Neutrophil (primary cell): Measurements from ENCODE around the gene RNF41.
A peak's percentile ranks its signal among the peaks of the same experiment; 100 is the strongest.

Source experiments
- H3K27ac ChIP-seq: fragments of 200-600 bp; sonication (generic); 2 replicates; pipeline ENCODE4 v1.5.1; 2016; ENCODE audit warnings: mild to moderate bottlenecking, moderate library complexity
- H3K27me3 ChIP-seq: fragments of 200-600 bp; sonication (generic); 2 replicates; pipeline ENCODE4 v1.6.0; 2016; ENCODE audit warnings: mild to moderate bottlenecking
- H3K36me3 ChIP-seq: fragments of 200-600 bp; sonication (generic); 2 replicates; pipeline ENCODE4 v1.5.1; 2017
- H3K4me1 ChIP-seq, 2 experiments: fragments of 200-600 bp in 1 of 2; sonication (generic) in 1 of 2; 1 replicate in 1 of 2; 2 replicates in 1 of 2; pipeline versions ENCODE4 v1.5.1 to v1.6.1; 2013 to 2016; ENCODE audit warnings: low read depth in 1 of 2, low read length in 1 of 2, mild to moderate bottlenecking in 1 of 2, moderate library complexity in 1 of 2; ENCODE audit not compliant: control insufficient read depth in 1 of 2, insufficient read depth in 1 of 2
- H3K4me3 ChIP-seq, 2 experiments: fragments of 200-600 bp in 1 of 2; sonication (generic) in 1 of 2; 1 replicate in 1 of 2; 2 replicates in 1 of 2; pipeline ENCODE4 v1.5.1; 2013 to 2016; ENCODE audit warnings: low read depth in 1 of 2, low read length in 1 of 2, mild to moderate bottlenecking in 1 of 2, moderate library complexity in 1 of 2
- H3K9me3 ChIP-seq: fragments of 200-600 bp; sonication (generic); 2 replicates; pipeline ENCODE4 v1.5.1; 2016
- CTCF ChIP-seq: fragments of 200-600 bp; sonication (generic); IDR thresholded peaks from 2 replicates; pipeline ENCODE4 v1.5.1; 2016; ENCODE audit warnings: antibody characterized with exemption

RNF41 gene

GRCh38 chr12:56257491-56258067 lies 35.9 kb upstream of the RNF41 start:
- no peaks in the 10 kb centered on the region for H3K27me3 ChIP-seq
- H3K4me1 ChIP-seq = peaks cover 15 to 19% of the 10 kb centered on the region in 2 experiments
- H3K9me3 ChIP-seq = no peaks in the 10 kb centered on the region
- peak overlapping the region; percentile 68 for H3K27ac ChIP-seq
- H3K4me3 ChIP-seq = peak overlapping the region; percentile 73 to 96
- peaks cover 37% of the 10 kb centered on the region for H3K36me3 ChIP-seq
- no peak for TF ChIP-seq CTCF

- Histone ChIP-seq H3K9me3 (no peaks in the 10 kb centered on the region), H3K4me1 (peaks cover 15 to 19% of the 10 kb centered on the region in 2 experiments), H3K4me3 (peak overlapping the region; percentile 73 to 96), H3K27ac (no peak overlapping the region), H3K36me3 (peaks cover 42% of the 10 kb centered on the region), H3K27me3 (no peaks in the 10 kb centered on the region)
- no peak for TF ChIP-seq CTCF
Measured at GRCh38 chr12:56257071-56257470, 35.3 kb upstream of the RNF41 start.

- Histone ChIP-seq H3K27me3 (no peaks in the 10 kb centered on the region), H3K36me3 (peaks cover 48% of the 10 kb centered on the region), H3K4me3 (no peak overlapping the region), H3K4me1 (peaks cover 15 to 19% of the 10 kb centered on the region in 2 experiments), H3K9me3 (no peaks in the 10 kb centered on the region), H3K27ac (no peak overlapping the region)
- TF ChIP-seq CTCF = no peak
Measured at GRCh38 chr12:56256326-56256960, 34.7 kb upstream of the RNF41 start.

GRCh38 chr12:56255671-56256070 lies 33.9 kb upstream of the RNF41 start:
- peaks cover 55% of the 10 kb centered on the region for H3K36me3 ChIP-seq
- H3K4me3 ChIP-seq = no peak overlapping the region
- H3K9me3 ChIP-seq = no peaks in the 10 kb centered on the region
- TF ChIP-seq CTCF = no peak
- no peak overlapping the region for H3K27ac ChIP-seq
- peaks cover 15 to 19% of the 10 kb centered on the region in 2 experiments for H3K4me1 ChIP-seq
- no peaks in the 10 kb centered on the region for H3K27me3 ChIP-seq

GRCh38 chr12:56253091-56253490 lies 31.4 kb upstream of the RNF41 start:
- Histone ChIP-seq H3K27me3 (no peaks in the 10 kb centered on the region), H3K4me1 (peaks cover 8 to 9% of the 10 kb centered on the region in 2 experiments), H3K36me3 (peaks cover 78% of the 10 kb centered on the region), H3K9me3 (no peaks in the 10 kb centered on the region), H3K4me3 (no peak overlapping the region), H3K27ac (no peak overlapping the region)
- no peak for TF ChIP-seq CTCF
